NCI-H2227 (cell line): ENCODE measurements around the gene WDR27.
"Not testable (repeated sequence)": the region's sequence is repeated elsewhere in the genome, so short reads cannot be mapped to it uniquely, and the experiment has no call there.

ENCODE experiments used
- DNase-seq: peaks from one replicate; lab custom pipeline; 2025; ENCODE audit not compliant: unreplicated experiment; lab: John Stamatoyannopoulos, UW

WDR27 gene

DNA sequence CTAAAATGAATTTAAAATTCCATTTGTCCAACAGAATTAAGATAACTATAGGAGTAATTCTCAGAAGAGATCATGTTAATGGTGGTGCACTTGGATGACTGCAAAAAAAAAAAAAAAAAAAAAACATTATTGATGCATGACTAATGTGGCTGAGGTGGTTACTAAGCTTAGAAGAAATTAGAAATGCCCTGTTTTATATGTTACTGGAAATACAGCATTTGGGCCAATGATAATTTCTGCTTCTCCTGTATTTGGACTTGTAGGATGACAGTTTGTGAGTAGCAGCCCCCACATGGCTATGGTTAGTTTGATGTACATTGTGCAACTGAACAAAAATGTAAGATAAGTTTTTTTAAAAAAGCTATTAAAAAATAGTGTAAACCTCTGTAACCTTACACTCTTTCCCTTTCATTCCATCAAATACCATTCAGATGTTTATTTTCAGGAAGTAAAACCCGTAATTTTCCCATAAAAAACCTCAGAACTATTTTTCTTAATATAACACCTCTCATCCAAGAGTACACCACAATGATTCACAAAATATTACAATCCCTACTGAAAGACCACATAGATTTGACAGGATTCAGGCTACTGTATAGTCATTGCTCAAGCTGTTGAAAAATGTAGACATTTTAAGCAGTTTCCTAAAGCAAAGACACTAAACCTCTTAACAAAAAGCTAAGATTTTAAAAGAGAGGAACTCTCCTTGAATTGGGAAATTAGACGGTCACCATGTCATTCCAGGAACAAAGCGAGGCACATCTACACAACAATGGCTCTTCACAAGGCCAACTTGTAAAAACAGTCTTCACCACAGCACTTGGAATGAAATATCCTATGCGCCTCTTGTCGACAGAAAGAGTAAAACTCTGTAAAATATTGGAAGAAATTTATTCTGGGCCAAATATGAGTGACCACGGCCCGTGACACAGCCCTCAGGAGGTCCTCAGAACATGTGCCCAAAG lies 83.0 kb downstream of the WDR27 start:
- no peak for DNase-seq

DNA sequence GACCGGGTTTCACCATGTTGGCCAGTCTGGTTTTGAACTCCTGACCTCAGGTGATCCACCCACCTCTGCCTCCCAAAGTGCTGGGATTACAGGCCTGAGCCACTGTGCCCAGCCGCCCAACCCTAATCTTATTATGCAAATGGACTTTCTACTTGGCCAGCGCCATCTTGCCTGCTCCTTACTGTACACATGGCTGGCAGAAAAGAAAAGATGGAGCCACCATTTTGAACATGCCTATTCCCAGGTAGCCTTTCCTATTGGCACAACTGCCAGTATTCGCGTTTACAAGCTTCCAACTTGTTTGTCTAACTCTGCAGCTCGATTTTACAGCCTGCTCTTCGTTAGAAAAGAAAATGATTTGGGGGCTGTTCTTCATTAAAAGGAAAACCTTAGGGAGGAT lies 84.3 kb downstream of the WDR27 start:
- DNase-seq = no peak

DNA sequence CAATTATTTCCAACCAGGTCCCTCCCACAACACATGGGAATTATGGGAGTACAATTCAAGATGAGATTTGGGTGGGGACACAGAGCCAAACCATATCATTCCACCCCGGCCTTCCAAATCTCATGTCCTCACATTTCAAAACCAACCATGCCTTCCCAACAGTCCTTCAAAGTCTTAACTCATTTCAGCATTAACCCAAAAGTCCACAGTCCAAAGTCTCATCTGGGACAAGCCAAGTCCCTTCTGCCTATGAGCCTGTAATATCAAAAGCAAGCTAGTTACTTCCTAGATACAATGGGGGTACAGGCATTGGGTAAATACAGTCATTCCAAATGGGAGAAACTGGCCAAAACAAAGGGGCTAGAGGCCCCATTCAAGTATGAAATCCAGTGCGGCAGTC lies 93.2 kb downstream of the WDR27 start:
- not testable (repeated sequence) for DNase-seq

DNA sequence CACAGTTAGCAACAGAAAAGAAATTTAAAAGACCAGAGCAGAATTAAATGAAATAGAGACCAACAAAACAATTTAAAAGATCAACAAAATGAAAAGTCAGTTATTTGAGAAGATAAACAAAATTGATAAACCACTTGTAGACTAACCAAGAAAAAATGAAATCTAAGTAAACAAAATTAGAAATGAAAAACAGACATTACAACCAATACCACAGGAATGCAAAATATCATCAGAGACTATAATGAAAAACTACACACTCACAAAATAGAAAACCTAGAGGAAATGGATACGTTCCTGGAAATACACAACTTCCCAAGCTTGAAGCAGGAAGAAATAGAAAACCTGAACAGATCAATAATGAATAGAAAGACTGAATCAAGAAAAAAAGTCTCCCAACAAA lies 97.8 kb downstream of the WDR27 start:
- DNase-seq = no peak

DNA sequence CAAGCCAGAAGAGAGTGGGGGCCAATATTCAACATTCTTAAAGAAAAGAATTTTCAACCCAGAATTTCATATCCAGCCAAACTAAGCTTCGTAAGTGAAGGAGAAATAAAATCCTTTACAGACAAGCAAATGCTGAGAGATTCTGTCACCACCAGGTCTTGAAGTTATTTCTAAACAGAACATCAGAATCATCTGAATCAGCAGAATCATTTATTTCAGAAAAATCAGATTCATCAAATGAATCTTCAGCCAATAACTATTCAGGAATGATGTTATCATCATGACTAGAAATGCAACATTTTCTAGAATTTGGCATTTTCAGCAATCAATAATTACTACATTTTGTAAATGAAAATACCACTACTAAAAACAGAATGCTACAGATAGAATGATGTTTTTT lies 100.7 kb downstream of the WDR27 start:
- not testable (repeated sequence) for DNase-seq

DNA sequence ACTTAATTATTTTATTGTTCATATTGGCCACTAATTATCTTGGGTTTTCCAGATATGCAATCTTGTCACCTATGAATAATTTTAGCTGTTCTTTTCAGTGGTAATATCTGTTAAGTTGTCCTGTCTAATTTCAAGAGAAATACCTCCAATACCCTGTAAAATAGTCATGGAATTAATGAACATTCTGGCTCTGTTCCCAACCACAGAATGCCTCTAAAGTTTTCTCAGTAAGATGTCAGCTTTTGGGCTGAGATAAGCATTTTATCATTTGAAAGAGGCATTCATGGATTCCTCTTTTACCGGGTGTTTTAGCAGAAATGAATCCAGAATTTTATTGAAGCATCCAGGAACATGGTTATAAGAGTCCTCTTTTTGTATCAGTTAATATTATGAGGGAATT lies 109.3 kb downstream of the WDR27 start:
- DNase-seq = no peak

DNA sequence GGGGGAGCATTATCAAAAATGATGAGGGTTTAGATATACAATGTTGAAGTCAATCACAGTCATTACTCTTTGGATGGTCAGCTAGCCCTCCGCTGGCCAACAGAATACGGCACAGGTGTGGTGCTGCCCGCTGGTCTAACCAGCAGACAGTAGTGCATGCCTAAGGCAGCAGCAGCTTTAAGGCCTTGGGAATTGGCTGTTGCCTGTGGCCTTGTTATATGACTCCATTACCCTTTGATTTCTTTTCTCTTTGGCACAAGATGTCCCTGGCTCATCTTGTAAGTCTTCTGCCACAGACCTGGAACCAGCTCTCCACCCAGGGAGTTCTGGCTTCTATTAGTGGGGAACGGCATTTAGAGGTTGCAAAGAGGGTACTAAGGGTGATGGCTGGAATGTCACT lies 110.2 kb downstream of the WDR27 start:
- DNase-seq = no peak

DNA sequence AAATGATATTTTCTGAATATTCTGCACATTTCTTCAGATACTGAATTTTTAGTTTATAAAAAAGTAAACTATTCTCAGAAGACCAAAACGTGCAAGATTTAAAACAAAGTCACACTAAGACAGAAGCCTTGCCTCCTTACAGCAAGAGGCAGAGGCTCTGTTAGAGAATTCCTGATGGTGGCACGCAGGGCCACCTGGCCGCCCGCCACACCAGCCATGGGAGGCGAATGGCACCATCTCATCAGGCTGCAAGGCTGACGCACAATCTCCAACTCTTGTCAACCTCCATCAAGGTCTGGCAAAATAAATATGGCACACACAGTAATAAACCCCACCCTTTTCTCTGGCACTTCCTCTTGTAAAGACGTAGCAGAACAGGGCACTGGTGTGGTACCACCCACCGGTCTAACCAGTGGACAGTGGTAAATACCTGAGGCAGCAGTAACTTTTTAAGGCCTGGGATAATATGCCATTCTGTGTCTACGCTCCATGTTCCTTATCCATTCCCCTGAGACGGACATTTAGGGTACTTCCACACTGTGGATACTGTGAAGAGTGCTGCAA lies 111.4 kb downstream of the WDR27 start:
- DNase-seq = no peak

DNA sequence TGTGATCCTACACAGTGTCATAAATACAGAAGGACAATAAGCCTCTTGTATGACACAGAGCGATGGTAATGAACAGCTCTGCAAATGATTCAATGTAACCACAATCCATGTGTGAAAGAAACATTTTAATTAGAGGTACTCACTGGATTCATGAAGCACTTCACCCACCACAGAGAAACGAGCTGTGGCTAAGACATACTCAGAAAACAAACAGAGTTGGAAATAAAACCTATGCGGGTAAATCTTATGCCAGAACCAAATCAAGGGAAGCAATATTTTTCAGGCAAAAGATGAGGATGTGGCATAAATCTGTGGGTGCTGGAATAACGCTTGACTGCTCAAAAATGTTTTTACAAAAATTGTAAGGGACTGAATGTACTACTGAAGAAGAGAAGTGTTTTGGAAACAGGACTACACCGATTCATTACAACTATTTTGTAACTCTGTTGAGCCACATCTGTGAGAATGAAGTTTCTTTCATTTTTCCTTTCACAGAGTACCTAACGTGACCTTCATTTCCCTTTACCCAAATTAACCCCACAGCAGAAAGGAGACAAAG lies 112.1 kb downstream of the WDR27 start:
- no peak for DNase-seq

DNA sequence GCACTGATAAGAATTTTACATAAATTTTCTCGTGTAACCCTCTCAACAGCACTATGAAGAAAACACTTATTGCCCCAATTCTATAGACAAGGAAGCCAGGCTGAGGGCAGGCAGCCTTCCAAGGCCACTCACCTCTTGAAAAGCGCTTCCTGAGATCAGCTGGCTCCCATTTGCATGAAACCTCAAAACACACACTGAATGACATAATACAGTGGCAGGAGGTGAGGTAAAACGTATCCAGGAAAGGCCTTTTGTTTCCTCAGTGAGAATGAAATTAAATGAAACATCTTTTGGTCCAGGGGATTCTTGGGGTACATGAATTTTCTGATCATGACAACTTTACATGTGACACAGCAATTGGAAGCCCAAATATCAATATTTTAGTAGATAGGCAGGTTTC lies 112.5 kb downstream of the WDR27 start:
- no peak for DNase-seq

DNA sequence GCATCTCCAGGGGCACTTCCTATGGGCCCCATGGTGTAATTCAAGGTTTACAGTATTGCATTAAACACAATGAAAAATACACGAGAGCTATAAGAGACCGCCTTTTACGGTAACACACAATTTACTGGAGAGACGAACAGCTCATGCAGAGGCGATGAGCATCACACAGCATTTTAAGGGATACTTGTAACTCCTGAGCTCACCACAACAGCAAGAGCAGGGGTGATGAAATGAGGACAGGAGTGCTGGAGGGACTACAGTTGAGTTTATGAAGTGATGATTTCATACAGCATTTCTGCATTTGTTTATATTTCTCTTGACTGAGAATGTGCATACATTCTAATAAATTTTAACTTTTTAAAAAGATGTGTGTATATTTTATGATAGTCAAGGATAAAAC lies 113.9 kb downstream of the WDR27 start:
- DNase-seq = no peak

DNA sequence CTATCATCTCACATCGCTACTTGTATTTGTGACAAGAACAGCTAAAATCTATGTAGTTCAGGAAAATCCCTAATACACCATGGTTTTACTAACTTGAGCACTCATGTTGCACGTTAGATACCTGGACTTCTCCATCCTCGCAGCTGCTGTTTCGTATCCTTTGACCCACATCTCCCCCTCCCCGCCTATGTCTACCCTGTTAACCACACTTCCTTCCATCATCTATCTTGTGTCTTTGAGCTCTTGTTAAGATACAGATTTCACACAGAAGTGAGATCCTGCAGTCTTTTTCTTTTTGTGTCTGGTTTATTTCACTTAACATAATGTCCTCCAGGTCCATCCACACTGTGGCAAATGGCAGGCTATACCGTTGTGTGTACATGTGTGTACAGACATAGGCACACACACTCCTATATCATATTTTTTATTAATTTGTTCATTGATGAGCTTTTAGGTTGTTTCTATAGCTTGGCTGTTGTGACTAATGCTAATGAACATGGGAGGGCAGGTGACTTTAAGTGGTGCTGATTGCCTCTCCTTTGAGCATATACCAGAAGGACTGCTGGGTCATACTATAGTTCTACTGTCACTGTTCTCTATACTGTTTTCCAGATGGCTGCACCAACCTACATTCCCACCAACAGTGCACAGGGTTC lies 117.8 kb downstream of the WDR27 start:
- no peak for DNase-seq

DNA sequence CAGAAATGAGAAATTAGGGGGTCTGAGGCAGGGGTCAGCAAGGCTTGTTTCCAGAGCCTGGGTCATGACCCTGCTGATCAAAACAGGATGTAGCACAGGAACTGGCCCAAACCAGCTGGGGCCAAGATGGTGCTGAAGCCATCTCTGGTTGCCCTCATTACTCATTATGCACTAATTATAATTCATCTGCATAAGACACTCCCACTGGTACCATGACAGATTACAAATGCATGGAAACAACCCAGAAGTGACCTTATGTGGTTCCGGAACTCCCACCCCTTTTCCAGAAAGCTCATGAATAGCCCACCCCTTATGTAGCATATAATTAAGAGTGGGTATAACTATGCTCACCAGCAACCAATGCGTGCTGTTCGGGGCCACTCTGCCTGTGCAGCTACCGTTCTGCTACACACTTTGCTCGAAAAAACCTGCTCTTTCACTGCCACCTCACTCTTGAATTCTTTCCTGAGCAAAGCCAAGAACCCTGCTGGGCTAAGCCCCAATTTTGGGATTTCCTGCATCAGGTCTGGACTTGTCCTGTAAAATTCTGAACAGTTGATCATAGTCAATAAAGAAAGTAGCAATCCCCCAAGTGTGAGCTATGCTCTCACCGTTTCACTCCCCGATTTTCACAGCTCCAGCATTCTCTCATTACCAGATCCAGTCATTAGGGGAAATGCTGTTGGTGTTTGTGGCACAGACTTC lies 122.3 kb downstream of the WDR27 start:
- DNase-seq = no peak

DNA sequence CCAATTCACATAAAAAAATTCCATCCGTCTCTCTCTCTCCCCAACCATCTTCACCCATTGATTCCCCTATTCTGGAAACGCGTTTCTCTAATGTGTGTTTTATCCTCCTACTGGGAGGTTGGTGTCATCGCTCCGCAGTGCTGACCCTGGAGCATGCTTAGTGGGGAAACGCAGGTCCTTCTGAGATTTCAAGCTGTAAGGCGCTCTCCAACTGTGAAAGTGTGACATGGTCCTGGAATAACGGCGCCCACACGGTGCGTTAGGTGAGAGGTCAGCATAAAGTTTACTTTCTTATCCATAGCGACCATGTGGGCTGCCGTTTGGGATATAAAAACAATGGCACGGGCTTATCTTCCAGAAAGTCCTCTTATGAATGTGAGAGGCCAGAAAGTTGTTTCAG lies 123.9 kb downstream of the WDR27 start:
- no peak for DNase-seq

DNA sequence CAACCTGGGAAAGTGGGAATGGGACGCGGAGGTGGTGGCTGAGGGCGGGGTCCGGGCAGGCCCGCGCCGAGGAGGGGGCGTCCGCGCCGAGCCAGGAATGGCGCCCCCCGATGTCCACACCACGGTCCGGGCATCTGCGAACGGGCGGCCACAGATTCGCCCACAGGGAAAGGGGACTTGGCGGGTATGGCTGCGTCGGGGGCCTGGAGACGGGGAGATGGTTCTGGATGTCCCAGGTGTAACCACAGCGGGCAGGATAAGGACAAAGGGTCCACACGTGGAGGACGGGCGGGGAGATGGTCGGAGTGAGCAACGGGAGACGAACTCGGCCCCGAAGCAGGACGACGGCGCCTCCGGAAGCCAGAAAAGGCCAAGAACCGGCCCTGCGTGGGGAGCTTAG lies 124.6 kb downstream of the WDR27 start:
- DNase-seq = no peak

DNA sequence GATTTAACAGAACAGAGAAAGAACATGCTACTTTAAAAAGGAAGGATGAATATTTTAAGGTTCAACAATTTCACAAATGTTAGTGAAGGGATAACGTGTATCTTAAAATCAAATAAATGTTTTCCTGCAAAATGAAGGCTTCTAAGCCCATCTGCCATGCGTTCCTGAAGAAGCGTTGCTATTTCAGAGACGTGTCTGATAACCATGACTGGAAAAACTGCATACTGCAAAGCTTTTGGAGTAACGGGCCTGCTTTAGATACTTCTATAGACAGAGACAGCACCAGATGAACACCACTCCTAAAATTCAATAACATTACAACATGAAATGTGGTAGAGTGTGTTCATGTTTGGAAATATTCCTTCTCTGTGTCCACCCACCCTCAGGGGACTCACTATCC lies 126.0 kb downstream of the WDR27 start:
- DNase-seq = no peak

DNA sequence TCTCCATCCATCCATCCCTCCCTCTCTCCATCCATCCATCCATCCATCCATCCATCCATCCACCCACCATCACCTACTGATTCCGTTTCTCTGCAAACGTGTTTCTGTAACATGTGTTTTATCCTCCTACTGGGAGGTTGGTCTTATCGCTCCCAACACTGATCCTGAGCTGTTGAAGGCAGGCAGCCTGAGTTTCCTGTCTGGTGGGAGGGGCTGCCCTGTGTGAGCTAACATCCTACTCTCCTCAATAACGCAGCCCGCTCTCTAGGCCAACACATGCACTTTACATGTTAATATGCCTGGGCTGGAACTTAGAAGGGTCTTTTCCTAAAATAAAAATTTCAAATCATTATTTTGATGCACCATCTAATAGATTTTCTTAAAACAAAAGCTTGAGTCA lies 126.5 kb downstream of the WDR27 start:
- no peak for DNase-seq

DNA sequence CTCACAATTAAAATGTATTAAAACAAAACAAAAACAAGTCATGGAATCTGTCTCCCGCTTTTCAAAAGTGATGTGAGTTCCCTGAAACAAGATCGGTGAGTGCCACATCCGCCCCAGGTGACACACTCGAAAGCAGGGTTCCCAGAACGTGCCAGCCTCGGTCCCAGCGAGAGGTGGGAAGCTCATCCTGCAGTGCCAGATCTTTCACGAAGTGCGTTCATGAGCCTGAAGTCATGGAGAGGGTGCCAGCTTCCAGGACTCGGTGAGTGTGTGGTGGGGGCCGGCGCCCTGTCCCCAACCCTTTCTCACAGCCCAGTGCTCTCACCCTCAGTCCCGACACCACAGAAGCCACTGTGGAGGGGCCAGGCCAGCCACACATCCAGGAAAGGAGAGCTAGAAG lies 127.4 kb downstream of the WDR27 start:
- no peak for DNase-seq

DNA sequence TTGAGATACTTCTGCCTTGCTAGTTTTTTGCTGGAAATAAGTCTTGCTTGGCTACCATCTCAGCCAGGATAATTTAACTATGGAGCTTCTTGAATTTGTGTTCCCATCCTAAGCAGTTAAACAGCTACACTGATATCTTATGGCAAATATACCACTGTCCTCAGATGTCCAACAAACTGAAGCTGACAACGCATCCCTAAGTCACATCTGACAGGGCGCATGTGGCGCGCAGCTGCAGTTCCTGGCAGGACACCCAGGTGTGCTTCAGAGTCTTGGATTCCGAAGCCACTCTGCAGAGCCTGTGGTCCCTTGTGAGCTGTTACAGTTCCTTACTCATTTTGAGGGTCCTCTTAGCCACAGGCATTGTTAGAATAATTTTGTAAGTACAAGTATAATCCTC lies 127.9 kb downstream of the WDR27 start:
- DNase-seq = no peak

DNA sequence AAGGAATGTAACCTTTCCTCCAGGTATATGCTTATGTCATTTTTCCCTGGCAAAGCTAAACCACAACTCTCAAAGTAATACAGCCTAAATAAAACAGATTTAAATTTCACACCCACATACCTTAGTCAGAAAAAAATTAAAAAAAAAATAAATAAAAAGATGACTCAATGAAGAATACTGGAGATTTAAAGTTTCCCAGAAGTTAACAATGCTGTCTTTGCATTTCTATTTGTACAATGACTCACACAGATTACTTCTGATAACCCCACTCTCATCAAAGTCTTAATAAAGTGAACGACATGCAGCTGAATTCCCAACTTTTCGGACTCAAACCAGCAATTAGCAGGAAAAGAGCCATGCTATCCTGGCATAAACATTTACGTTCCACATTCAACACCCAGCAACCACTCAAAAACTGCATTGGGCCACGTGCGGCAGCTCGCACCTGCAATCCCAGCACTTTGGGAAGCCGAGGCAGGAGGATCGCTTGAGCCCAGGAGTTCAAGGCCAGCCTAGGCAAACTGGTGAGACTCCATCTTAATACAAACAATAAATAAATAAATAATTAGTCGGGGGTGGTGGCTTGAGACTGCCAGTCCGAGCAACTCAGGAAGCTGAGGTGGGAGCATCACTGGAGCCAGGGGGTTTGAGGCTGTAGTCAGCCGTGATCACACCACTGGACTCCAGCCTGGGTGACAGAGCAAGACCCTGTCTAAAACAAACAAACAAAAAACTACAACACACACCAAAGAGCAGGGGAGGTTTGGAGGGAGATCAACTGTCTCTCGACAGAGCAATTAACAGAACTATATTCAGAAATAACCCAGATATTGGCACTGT lies 130.5 kb downstream of the WDR27 start:
- no peak for DNase-seq
